ENCODE data around the gene HDAC9.

Gene HDAC9

DNA sequence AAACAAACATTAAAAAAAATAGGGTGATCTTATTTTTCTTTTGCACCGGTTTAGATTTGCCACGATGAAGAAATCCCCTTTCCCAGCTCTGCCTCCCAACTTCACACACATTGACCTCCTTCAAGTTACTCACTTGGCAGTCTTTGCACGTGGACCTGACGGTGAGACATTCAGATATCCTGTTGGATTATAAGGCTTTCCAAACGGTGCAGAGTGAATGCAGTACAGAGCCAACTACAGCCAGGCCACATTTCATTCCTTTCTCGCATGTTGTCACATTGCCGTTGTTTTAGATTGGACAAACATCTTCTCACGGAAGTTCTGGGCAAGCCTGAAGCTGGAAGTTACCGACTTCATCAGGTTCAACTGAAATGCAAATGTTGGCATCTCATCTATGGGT, 159.2 kb downstream of the HDAC9 start:
- H3K36me3 ChIP-seq (ENCODE audit: control insufficient read depth, insufficient read depth, low read length) = no peaks in the 10 kb centered on the region
- no peaks in the 10 kb centered on the region for H3K9me3 ChIP-seq (ENCODE audit: control insufficient read depth, insufficient read depth, low read length)
- DNase-seq (ENCODE audit: low read depth, low spot score) = no peak
- no peaks in the 10 kb centered on the region for H3K27me3 ChIP-seq (ENCODE audit: control insufficient read depth, insufficient read depth, low read length)
- no peak overlapping the region for H3K27ac ChIP-seq (ENCODE audit: low read length)
- H3K4me3 ChIP-seq (ENCODE audit: low read length) = no peak overlapping the region
- no CpG with 5 or more reads among the region's 9 CpGs for WGBS (ENCODE audit: insufficient coverage, insufficient read length)
- H3K4me1 ChIP-seq (ENCODE audit: control insufficient read depth, insufficient read depth, low read length) = no peaks in the 10 kb centered on the region; the same call in 1 of the 2 replicates

- Histone ChIP-seq H3K4me3 (ENCODE audit: low read length) (no peak overlapping the region), H3K4me1 (ENCODE audit: control insufficient read depth, insufficient read depth, low read length) (no peaks in the 10 kb centered on the region; the same call in 1 of the 2 replicates), H3K36me3 (ENCODE audit: control insufficient read depth, insufficient read depth, low read length) (no peaks in the 10 kb centered on the region), H3K9me3 (ENCODE audit: control insufficient read depth, insufficient read depth, low read length) (no peaks in the 10 kb centered on the region), H3K27ac (ENCODE audit: low read length) (no peak overlapping the region), H3K27me3 (ENCODE audit: control insufficient read depth, insufficient read depth, low read length) (no peaks in the 10 kb centered on the region)
- DNase-seq (ENCODE audit: low read depth, low spot score) = no peak
- WGBS (ENCODE audit: insufficient coverage, insufficient read length) = no CpG with 5 or more reads among the region's 3 CpGs
Observed at GRCh38 chr7:18655506-18655905, 160.0 kb downstream of the HDAC9 start.

- no CpG with 5 or more reads among the region's 1 CpG for WGBS (ENCODE audit: insufficient coverage, insufficient read length)
- no peak overlapping the region for H3K27ac ChIP-seq (ENCODE audit: low read length)
- no peaks in the 10 kb centered on the region for H3K36me3 ChIP-seq (ENCODE audit: control insufficient read depth, insufficient read depth, low read length)
- no peak overlapping the region for H3K4me3 ChIP-seq (ENCODE audit: low read length)
- no peaks in the 10 kb centered on the region; the same call in 1 of the 2 replicates for H3K4me1 ChIP-seq (ENCODE audit: control insufficient read depth, insufficient read depth, low read length)
- no peak for DNase-seq (ENCODE audit: low read depth, low spot score)
- H3K9me3 ChIP-seq (ENCODE audit: control insufficient read depth, insufficient read depth, low read length) = no peaks in the 10 kb centered on the region
- no peaks in the 10 kb centered on the region for H3K27me3 ChIP-seq (ENCODE audit: control insufficient read depth, insufficient read depth, low read length)
Observed at GRCh38 chr7:18655912-18656311, 160.4 kb downstream of the HDAC9 start.

GRCh38 chr7:18656362-18656761, 160.8 kb downstream of the HDAC9 start:
- DNase-seq (ENCODE audit: low read depth, low spot score) = no peak
- Histone ChIP-seq H3K4me3 (ENCODE audit: low read length) (no peak overlapping the region), H3K36me3 (ENCODE audit: control insufficient read depth, insufficient read depth, low read length) (no peaks in the 10 kb centered on the region), H3K4me1 (ENCODE audit: control insufficient read depth, insufficient read depth, low read length) (no peaks in the 10 kb centered on the region; the same call in 1 of the 2 replicates), H3K27ac (ENCODE audit: low read length) (no peak overlapping the region), H3K27me3 (ENCODE audit: control insufficient read depth, insufficient read depth, low read length) (no peaks in the 10 kb centered on the region), H3K9me3 (ENCODE audit: control insufficient read depth, insufficient read depth, low read length) (no peaks in the 10 kb centered on the region)

DNA sequence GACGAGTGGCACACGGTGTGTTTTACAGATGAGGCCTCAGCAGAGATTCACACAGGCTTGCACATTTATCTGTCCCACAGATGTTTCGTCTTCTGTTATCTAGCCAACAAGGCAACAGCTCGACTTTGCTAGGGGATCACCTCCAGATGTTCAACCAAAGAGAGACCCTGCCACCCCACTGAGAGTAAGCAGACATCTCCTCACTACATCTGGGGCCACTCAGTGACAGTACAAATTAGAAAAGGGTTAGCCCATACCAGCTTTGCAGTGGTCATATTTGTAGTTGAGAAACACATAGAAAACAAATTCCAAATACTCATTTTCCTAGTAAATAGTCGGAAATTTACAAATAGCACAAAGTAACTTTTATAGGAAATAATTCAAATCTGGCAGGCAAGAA, 164.2 kb downstream of the HDAC9 start:
- WGBS (ENCODE audit: insufficient coverage, insufficient read length) = no CpG with 5 or more reads among the region's 5 CpGs
- no peaks in the 10 kb centered on the region for H3K27me3 ChIP-seq (ENCODE audit: control insufficient read depth, insufficient read depth, low read length)
- no peaks in the 10 kb centered on the region for H3K9me3 ChIP-seq (ENCODE audit: control insufficient read depth, insufficient read depth, low read length)
- H3K4me1 ChIP-seq (ENCODE audit: control insufficient read depth, insufficient read depth, low read length) = no peaks in the 10 kb centered on the region; the same call in 1 of the 2 replicates
- DNase-seq (ENCODE audit: low read depth, low spot score) = no peak
- H3K4me3 ChIP-seq (ENCODE audit: low read length) = no peak overlapping the region
- no peaks in the 10 kb centered on the region for H3K36me3 ChIP-seq (ENCODE audit: control insufficient read depth, insufficient read depth, low read length)
- no peak overlapping the region for H3K27ac ChIP-seq (ENCODE audit: low read length)

DNA sequence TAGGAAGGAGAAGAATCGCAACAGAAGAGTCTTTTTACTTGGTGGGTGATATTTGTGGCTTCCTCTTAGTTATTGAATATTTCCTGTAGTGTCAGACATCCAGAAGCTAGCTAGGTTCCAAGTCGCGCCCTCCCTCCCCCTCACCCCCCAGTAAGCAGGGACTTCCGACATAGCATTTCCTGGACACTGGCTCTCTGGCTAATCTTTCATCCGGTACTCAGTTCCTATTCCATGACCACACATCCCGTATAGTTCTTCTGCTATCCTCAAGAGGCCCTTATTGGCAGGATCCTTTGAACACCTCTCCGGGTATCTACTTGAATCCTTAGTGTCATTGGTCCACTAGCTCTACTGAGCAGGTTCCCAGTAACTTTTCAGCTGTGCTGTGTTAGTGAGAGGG, 167.8 kb downstream of the HDAC9 start:
- no peak for DNase-seq (ENCODE audit: low read depth, low spot score)
- H3K27ac ChIP-seq (ENCODE audit: low read length) = no peak overlapping the region
- no CpG with 5 or more reads among the region's 7 CpGs for WGBS (ENCODE audit: insufficient coverage, insufficient read length)
- H3K4me1 ChIP-seq (ENCODE audit: control insufficient read depth, insufficient read depth, low read length) = no peaks in the 10 kb centered on the region
- no peaks in the 10 kb centered on the region for H3K9me3 ChIP-seq (ENCODE audit: control insufficient read depth, insufficient read depth, low read length)
- no peaks in the 10 kb centered on the region for H3K27me3 ChIP-seq (ENCODE audit: control insufficient read depth, insufficient read depth, low read length)
- no peak overlapping the region for H3K4me3 ChIP-seq (ENCODE audit: low read length)
- H3K36me3 ChIP-seq (ENCODE audit: control insufficient read depth, insufficient read depth, low read length) = no peaks in the 10 kb centered on the region

GRCh38 chr7:18666107-18666728, 170.7 kb downstream of the HDAC9 start:
- Histone ChIP-seq H3K36me3 (ENCODE audit: control insufficient read depth, insufficient read depth, low read length) (no peaks in the 10 kb centered on the region), H3K4me1 (ENCODE audit: control insufficient read depth, insufficient read depth, low read length) (no peaks in the 10 kb centered on the region), H3K27me3 (ENCODE audit: control insufficient read depth, insufficient read depth, low read length) (no peaks in the 10 kb centered on the region), H3K27ac (ENCODE audit: low read length) (no peak overlapping the region), H3K4me3 (ENCODE audit: low read length) (no peak overlapping the region), H3K9me3 (ENCODE audit: control insufficient read depth, insufficient read depth, low read length) (no peaks in the 10 kb centered on the region)
- WGBS (ENCODE audit: insufficient coverage, insufficient read length) = no CpG with 5 or more reads among the region's 4 CpGs
- DNase-seq (ENCODE audit: low read depth, low spot score) = peak; percentile 88

- H3K4me3 ChIP-seq (ENCODE audit: low read length) = no peak overlapping the region
- H3K27me3 ChIP-seq (ENCODE audit: control insufficient read depth, insufficient read depth, low read length) = no peaks in the 10 kb centered on the region
- WGBS (ENCODE audit: insufficient coverage, insufficient read length) = no CpG with 5 or more reads among the region's 1 CpG
- H3K36me3 ChIP-seq (ENCODE audit: control insufficient read depth, insufficient read depth, low read length) = no peaks in the 10 kb centered on the region
- no peaks in the 10 kb centered on the region for H3K9me3 ChIP-seq (ENCODE audit: control insufficient read depth, insufficient read depth, low read length)
- no peak for DNase-seq (ENCODE audit: low read depth, low spot score)
- no peaks in the 10 kb centered on the region for H3K4me1 ChIP-seq (ENCODE audit: control insufficient read depth, insufficient read depth, low read length)
- H3K27ac ChIP-seq (ENCODE audit: low read length) = no peak overlapping the region
Observed at GRCh38 chr7:18667466-18667865, 171.9 kb downstream of the HDAC9 start.

DNA sequence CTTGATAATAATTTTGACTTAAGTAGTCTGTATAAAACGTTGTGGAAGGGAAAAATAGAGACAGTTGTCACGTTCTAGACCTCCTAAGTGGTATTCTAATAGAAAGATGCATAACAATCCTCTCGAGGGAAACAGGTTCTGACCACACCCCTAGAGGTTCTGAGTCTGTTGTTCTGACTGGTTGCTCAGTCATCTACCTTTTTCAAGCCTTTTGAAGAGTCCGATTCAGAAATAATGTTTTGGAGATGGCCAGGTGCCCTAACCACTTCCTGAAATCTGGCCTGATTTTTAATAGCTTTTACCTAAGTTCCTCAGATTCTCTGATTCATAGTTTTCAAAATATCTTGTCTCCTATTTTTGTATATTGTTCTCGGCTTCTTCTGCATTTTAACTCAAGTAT, 175.6 kb downstream of the HDAC9 start:
- no peak for DNase-seq (ENCODE audit: low read depth, low spot score)
- no peak overlapping the region for H3K27ac ChIP-seq (ENCODE audit: low read length)
- H3K4me1 ChIP-seq (ENCODE audit: control insufficient read depth, insufficient read depth, low read length) = no peaks in the 10 kb centered on the region
- H3K27me3 ChIP-seq (ENCODE audit: control insufficient read depth, insufficient read depth, low read length) = no peaks in the 10 kb centered on the region
- H3K4me3 ChIP-seq (ENCODE audit: low read length) = no peak overlapping the region
- no peaks in the 10 kb centered on the region for H3K36me3 ChIP-seq (ENCODE audit: control insufficient read depth, insufficient read depth, low read length)
- no CpG with 5 or more reads among the region's 5 CpGs for WGBS (ENCODE audit: insufficient coverage, insufficient read length)
- no peaks in the 10 kb centered on the region for H3K9me3 ChIP-seq (ENCODE audit: control insufficient read depth, insufficient read depth, low read length)

- Histone ChIP-seq H3K4me1 (ENCODE audit: control insufficient read depth, insufficient read depth, low read length) (no peaks in the 10 kb centered on the region), H3K27ac (ENCODE audit: low read length) (no peak overlapping the region), H3K27me3 (ENCODE audit: control insufficient read depth, insufficient read depth, low read length) (no peaks in the 10 kb centered on the region), H3K9me3 (ENCODE audit: control insufficient read depth, insufficient read depth, low read length) (no peaks in the 10 kb centered on the region), H3K36me3 (ENCODE audit: control insufficient read depth, insufficient read depth, low read length) (no peaks in the 10 kb centered on the region), H3K4me3 (ENCODE audit: low read length) (no peak overlapping the region)
- DNase-seq (ENCODE audit: low read depth, low spot score) = no peak
- WGBS (ENCODE audit: insufficient coverage, insufficient read length) = no CpG with 5 or more reads among the region's 2 CpGs
Observed at GRCh38 chr7:18675579-18675978, 180.0 kb downstream of the HDAC9 start.

DNA sequence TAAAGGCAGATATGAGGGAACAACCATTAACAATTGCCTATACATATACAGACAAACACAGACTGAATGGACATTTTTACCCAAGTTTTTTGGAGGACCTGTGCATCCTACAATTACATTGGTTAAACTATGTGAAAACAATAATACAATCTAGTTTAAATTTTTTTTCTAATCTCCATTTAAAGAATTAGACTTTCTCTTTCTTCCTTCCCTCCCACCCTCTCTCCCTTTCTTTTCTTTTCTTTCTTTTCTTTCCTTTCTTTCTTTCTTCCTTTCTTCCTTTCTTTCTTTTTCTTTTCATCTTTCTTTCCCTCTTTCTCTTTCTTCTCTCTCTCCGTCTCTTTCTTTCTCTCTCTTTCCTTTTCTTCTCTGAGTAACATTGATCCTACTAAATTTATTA, 183.7 kb downstream of the HDAC9 start:
- H3K27me3 ChIP-seq (ENCODE audit: control insufficient read depth, insufficient read depth, low read length) = no peaks in the 10 kb centered on the region
- DNase-seq (ENCODE audit: low read depth, low spot score) = no peak
- H3K27ac ChIP-seq (ENCODE audit: low read length) = no peak overlapping the region
- no peaks in the 10 kb centered on the region for H3K4me1 ChIP-seq (ENCODE audit: control insufficient read depth, insufficient read depth, low read length)
- no CpG with 5 or more reads among the region's 1 CpG for WGBS (ENCODE audit: insufficient coverage, insufficient read length)
- no peak overlapping the region for H3K4me3 ChIP-seq (ENCODE audit: low read length)
- H3K36me3 ChIP-seq (ENCODE audit: control insufficient read depth, insufficient read depth, low read length) = no peaks in the 10 kb centered on the region
- no peaks in the 10 kb centered on the region for H3K9me3 ChIP-seq (ENCODE audit: control insufficient read depth, insufficient read depth, low read length)
